Smooth muscle cell (in vitro differentiated cells): ENCODE data around the gene VAV2. TPM values are rescaled to one million over a fixed set of nuclear protein-coding genes. Genes with fewer than 3 reads are reported as not detected.

Experiments
- DNase-seq: peaks from one replicate; lab custom pipeline; 2025; ENCODE audit not compliant: unreplicated experiment; lab: John Stamatoyannopoulos, UW
- H2AFZ ChIP-seq: fragments of 200-600 bp; sonication (generic); 2 replicates; pipeline ENCODE4 v1.6.0; 2016; ENCODE audit warnings: antibody characterized with exemption, low read depth, mild to moderate bottlenecking
- H3F3A ChIP-seq: fragments of 200-600 bp; sonication (generic); 2 replicates; pipeline ENCODE4 v1.6.0; 2017; ENCODE audit warnings: antibody characterized with exemption, low read depth
- H3K27ac ChIP-seq: fragments of 200-600 bp; sonication (generic); 2 replicates; pipeline ENCODE4 v1.5.1; 2016; ENCODE audit warnings: low read depth, mild to moderate bottlenecking
- H3K27me3 ChIP-seq: fragments of 200-600 bp; sonication (generic); 2 replicates; pipeline ENCODE4 v1.6.1; 2016; ENCODE audit warnings: low read depth, mild to moderate bottlenecking
- H3K36me3 ChIP-seq: fragments of 200-600 bp; sonication (generic); 2 replicates; pipeline ENCODE4 v1.5.1; 2016; ENCODE audit warnings: low read depth
- H3K4me1 ChIP-seq: fragments of 200-600 bp; sonication (generic); 2 replicates; pipeline ENCODE4 v1.5.1; 2016; ENCODE audit warnings: low read depth
- H3K4me2 ChIP-seq: fragments of 200-600 bp; sonication (generic); 2 replicates; pipeline ENCODE4 v1.6.0; 2016; ENCODE audit warnings: mild to moderate bottlenecking
- H3K4me3 ChIP-seq: fragments of 200-600 bp; sonication (generic); 2 replicates; pipeline ENCODE4 v1.5.1; 2016; ENCODE audit warnings: mild to moderate bottlenecking
- H3K79me2 ChIP-seq: fragments of 200-600 bp; sonication (generic); 2 replicates; pipeline ENCODE4 v1.6.0; 2016; ENCODE audit warnings: low read depth, mild to moderate bottlenecking
- H3K9ac ChIP-seq: fragments of 200-600 bp; sonication (generic); 2 replicates; pipeline ENCODE4 v1.6.0; 2016; ENCODE audit warnings: low read depth
- H3K9me3 ChIP-seq: fragments of 200-600 bp; sonication (generic); replicated peaks from 2 replicates; pipeline ENCODE4 v1.5.1; 2016; ENCODE audit warnings: low read depth
- H4K20me1 ChIP-seq: fragments of 200-600 bp; sonication (generic); 2 replicates; pipeline ENCODE4 v1.6.0; 2016; ENCODE audit warnings: low read depth
- CTCF ChIP-seq: fragments of 200-600 bp; sonication (generic); IDR thresholded peaks from 2 replicates; pipeline ENCODE4 v1.5.1; 2017; ENCODE audit warnings: borderline replicate concordance, mild to moderate bottlenecking, antibody characterized with exemption; ENCODE audit not compliant: insufficient read depth, poor library complexity, severe bottlenecking
- WGBS: methylation state at CpG from one replicate; pipeline ENCODE4 v1.1.7; 2016; ENCODE audit warnings: low lambda C conversion rate; 5-methylcytosine and 5-hydroxymethylcytosine counted together
- polyA plus RNA-seq: library from polyadenylated mRNA; unstranded; fragments of >200 nt; fragmentation: Nextera tagmentation; extraction: Ambion mirVana; gene quantifications from 2 replicates; pipeline ENCODE4 v1.2.1, GENCODE V29; 2016
- total RNA-seq: library from RNA; depleted of rRNA; stranded (reverse); fragments of >200 nt; gene quantifications from 2 replicates; pipeline ENCODE4 v1.2.3, GENCODE V29; 2014

VAV2 gene
- total and polyA plus RNA-seq, 2 experiments from 2014 or later, result 26.2 to 35.3 TPM

DNA sequence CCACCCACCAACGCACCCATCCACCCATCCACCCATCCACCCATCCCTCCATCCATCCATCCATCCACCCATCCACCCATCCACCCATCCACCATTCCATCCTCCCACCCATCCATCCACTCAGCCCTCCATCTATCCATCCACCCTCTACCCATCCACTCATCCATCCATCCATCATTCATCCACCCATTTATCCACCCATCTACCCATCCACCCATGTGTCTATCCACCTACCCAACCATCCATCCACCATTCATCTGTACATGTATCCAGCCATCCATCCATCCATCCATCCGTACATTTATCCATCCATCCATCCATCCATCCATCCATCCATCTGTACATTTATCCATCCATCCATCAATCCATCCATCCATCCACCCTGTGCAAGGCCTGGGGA lies 11.1 kb upstream of the VAV2 start:
- no peak overlapping the region for H3K4me3 ChIP-seq
- H3K9me3 ChIP-seq, result no peaks in the 10 kb centered on the region
- no peaks in the 10 kb centered on the region for H3K27me3 ChIP-seq
- no peaks in the 10 kb centered on the region for H4K20me1 ChIP-seq
- no peak overlapping the region for H3K4me2 ChIP-seq
- 94% methylated on average over 1 of the region's 2 CpGs for WGBS
- H2AFZ ChIP-seq, result no peak overlapping the region
- no peaks in the 10 kb centered on the region for H3K36me3 ChIP-seq
- no peaks in the 10 kb centered on the region for H3K79me2 ChIP-seq
- no peak overlapping the region for H3K9ac ChIP-seq
- no peaks in the 10 kb centered on the region for H3F3A ChIP-seq
- no peak for TF ChIP-seq CTCF
- H3K27ac ChIP-seq, result no peak overlapping the region
- DNase-seq, result no peak
- no peaks in the 10 kb centered on the region for H3K4me1 ChIP-seq

DNA sequence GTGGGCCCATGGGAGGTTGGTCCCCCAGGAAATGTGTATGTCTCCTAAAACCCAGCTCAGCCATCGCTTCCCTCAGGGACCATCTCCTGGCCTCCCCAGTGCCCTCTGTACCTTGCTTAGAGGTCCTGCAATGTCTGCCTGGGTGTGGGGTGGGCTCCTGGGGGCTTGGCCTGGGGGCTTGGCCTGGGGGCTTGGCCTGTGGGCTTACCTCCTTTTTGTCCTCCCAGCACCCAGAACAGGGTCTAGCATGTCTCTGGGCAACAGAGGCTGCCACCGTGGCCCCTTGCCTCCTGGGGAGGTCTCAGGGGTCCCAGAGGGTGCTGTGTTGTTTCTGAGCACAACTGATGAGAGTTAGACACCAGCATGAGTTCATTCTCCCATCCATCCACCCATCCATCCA lies 10.7 kb upstream of the VAV2 start:
- Histone ChIP-seq H3K27me3 (no peaks in the 10 kb centered on the region), H3K36me3 (no peaks in the 10 kb centered on the region)

DNA sequence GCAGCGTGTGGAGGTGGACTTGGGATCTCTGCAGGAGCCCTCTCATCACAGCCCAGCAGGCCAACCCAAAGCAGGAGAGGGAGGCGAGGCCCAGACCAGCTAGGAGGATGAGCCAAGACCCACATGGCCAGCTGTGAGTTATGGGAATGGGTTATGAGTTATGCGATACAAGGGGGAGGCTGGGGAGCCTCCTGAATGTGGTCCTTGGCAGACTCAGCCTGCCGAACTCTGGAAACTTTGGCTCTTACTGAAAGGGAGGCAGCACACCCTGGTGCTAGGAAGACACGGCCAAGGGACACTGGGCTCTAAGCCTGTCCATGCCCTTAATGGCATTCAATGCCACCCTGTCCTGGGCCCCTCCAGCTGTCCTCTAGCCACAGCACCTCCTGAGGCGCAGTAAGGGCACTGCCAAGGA lies 7.7 kb upstream of the VAV2 start:
- Histone ChIP-seq H4K20me1 (no peaks in the 10 kb centered on the region), H3K9ac (no peak overlapping the region), H3K4me2 (no peak overlapping the region), H3K4me3 (no peak overlapping the region), H3K9me3 (no peaks in the 10 kb centered on the region), H3K36me3 (no peaks in the 10 kb centered on the region), H3F3A (no peaks in the 10 kb centered on the region), H3K27ac (no peak overlapping the region), H3K4me1 (no peaks in the 10 kb centered on the region), H3K79me2 (no peaks in the 10 kb centered on the region), H2AFZ (no peak overlapping the region), H3K27me3 (no peaks in the 10 kb centered on the region)
- no peak for TF ChIP-seq CTCF
- DNase-seq, result no peak
- WGBS, result 84% methylated on average over 6 of the region's 6 CpGs

More for the DNA sequence above, 10.7 kb upstream of the VAV2 start:
- H3K4me2 ChIP-seq, result no peak overlapping the region
- H3K4me3 ChIP-seq, result no peak overlapping the region
- H3K27ac ChIP-seq, result no peak overlapping the region
- H3K79me2 ChIP-seq, result no peaks in the 10 kb centered on the region
- no peak overlapping the region for H2AFZ ChIP-seq
- H3K9ac ChIP-seq, result no peak overlapping the region
- H4K20me1 ChIP-seq, result no peaks in the 10 kb centered on the region
- no peak for DNase-seq
- H3K4me1 ChIP-seq, result no peaks in the 10 kb centered on the region
- H3K9me3 ChIP-seq, result no peaks in the 10 kb centered on the region
- H3F3A ChIP-seq, result no peaks in the 10 kb centered on the region
- 83% methylated on average over 2 of the region's 2 CpGs for WGBS
- TF ChIP-seq CTCF, result no peak

DNA sequence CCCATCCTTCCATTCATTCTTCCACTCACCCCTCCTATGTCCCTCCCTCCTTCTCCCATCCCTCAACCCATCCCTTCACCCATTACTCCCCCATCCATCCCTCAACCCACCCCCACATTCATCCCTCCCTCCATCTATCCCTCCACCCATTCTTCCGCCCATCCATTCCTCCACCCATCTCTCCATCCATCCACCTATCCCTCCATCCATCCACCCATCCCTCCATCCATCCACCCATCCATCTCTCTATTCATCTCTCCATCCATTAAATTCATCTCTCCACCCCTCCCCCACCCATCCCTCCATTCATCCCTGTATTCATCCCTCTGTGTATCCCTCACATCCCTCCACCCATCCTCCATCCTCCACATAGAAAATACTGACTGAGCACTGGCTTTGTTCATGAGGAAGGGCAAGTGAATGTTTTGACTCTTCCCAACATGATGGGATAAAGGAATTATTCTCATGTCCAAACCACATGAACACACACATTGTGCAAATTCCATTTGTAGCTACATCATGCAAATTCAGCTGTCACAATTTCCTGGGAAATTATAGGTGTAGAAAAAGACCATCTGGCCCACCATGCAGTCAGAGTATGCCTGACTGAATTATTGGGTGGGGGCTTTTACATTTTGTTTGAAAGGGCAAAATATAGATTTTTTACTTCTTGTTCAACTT lies 6.9 kb upstream of the VAV2 start:
- Histone ChIP-seq H3K79me2 (no peaks in the 10 kb centered on the region), H3K9me3 (no peaks in the 10 kb centered on the region), H3K36me3 (no peaks in the 10 kb centered on the region), H4K20me1 (no peaks in the 10 kb centered on the region), H3K9ac (no peak overlapping the region), H3K27ac (no peak overlapping the region), H3K4me2 (no peak overlapping the region), H3K4me3 (no peak overlapping the region), H3F3A (no peaks in the 10 kb centered on the region), H2AFZ (no peak overlapping the region), H3K4me1 (peaks cover 2% of the 10 kb centered on the region), H3K27me3 (no peaks in the 10 kb centered on the region)
- no CpG with 5 or more reads among the region's 1 CpG for WGBS
- TF ChIP-seq CTCF, result no peak
- DNase-seq, result no peak
